GM18499 (cell line): Measurements from ENCODE around the gene FBXW8.
"Not testable (repeated sequence)": the region's sequence is repeated elsewhere in the genome, so short reads cannot be mapped to it uniquely, and the experiment has no call there.

ENCODE experiments used
- ATAC-seq: cut with Tn5 transposase; IDR thresholded peaks from one replicate; pipeline ENCODE4 v1.9.1; 2021; ENCODE audit warnings: moderate number of reproducible peaks; ENCODE audit not compliant: insufficient read depth, unreplicated experiment

The FBXW8 gene

DNA sequence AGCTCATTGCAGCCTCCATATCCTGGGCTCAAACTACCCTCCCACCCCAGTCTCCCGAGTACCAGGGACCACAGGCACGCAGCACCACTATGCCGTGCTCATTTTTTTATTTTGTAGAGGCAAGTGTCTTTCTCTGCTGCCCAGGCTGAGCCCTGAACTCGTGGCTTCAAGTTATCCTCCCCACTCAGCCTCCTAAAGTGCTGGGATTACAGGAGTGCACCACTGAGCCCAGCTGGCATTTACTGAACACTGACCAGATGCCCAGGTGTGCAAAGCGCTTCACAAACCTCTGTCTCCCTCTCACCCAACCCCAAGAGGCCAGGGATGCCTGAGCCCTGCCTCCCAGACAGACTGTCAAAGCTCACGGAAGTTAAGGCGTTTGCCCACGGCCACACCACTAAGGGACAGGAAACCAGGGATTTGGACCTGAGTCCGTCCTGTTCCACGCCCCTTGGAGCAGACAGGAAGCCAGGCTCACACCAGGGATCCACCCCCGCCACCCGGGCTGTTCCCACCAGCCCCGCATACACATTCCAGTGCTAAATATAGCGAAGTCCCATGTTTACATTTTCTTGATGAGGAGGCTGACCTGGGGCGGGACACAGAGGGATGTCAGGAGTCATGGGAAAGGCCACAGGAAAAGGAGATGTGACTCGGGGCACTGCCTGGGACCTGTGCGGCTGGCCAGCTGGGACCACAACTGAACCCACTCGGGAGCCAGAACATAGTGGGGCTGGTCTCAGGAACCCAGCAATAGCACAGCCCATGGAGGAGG, 137.2 kb downstream of the FBXW8 start:
- ATAC-seq: no peak

GRCh38 chr12:117048585-117048904, 137.8 kb downstream of the FBXW8 start:
- ATAC-seq: no peak

GRCh38 chr12:117049295-117049694, 138.5 kb downstream of the FBXW8 start:
- ATAC-seq: no peak

DNA sequence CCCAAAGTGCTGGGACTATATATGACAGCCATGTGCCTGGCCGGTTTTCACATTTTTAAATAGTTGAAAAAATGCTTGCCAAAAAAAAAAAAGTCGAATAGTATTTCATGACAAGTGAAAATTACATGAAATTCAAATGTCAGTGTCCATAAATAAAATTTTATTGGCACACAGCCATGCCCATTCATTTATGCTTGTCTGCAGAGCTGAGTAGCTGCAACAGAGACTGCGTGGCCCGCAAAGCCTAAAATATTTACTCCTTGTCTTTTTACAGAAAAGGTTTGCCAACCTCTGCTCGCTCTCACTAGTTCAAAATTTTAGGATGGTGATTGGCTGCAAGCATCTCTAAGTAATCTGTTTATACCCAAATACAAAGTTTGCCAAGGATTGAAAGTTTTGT, 139.3 kb downstream of the FBXW8 start:
- ATAC-seq: no peak

DNA sequence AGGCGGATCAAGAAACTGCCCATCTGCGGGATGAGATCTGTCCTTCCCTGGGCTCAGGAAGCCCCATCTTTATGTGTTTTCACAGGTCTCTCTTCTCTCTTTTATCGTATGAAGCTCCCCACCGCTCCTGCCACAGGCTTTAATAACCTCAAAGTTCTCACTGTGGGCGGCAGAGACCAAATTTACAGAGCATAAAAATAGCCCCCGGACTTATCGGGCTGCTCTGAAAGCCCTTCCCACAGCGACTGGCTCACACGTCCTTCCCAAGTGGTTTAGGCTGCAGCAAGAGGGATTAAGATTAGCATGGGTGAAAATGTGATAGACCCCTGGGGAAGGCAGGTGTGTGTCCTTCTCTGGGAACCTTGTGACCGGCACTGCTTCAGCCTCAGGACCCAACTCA, 140.6 kb downstream of the FBXW8 start:
- no peak for ATAC-seq

GRCh38 chr12:117052386-117053049, 141.8 kb downstream of the FBXW8 start:
- no peak for ATAC-seq

DNA sequence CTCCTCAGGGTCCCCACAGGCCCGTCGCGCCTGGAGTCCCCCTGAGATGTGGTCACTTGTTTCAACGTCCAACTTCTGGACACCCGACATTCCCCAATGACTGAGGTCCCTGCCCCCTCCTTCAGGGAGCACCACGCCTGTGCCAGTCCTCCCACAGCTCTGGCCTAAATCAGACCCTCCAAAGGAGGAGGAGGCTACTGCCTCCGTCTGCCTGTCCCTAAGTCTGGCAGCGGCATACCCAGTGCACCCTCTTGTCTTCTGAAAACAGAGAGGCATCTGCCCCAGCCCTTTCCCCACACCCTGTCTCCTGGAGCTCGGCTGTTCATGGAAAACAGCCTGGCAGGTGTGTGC, 142.3 kb downstream of the FBXW8 start:
- ATAC-seq: no peak

DNA sequence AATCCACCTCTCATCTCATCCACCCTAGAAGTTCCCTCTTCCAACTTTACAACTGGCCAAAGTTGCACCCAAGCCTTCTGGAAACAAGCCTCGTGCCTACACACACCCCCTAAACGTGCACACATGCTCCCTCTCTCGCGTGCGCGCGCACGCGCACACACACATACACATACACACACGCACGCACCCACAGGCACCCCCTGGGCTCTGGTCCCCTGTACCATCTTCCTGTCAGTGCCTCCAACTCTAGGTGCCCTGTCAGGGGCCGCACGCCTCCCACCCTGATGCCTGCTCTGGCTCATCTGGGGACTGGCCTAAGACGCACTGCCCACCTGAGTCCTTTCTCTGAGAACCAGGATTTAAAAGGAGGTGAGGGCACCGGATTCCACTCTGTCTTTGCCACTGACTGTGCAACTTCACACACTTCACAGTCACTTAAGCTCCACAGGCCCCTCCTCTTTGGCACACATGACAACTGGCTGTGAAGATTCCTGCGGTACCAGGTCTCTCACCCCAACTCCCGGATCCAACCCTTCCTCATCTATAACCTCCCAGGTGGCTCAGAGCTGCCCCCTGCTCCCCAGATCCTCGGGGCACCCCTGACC, 142.9 kb downstream of the FBXW8 start:
- ATAC-seq: no peak

GRCh38 chr12:117054279-117054678, 143.5 kb downstream of the FBXW8 start:
- no peak for ATAC-seq

DNA sequence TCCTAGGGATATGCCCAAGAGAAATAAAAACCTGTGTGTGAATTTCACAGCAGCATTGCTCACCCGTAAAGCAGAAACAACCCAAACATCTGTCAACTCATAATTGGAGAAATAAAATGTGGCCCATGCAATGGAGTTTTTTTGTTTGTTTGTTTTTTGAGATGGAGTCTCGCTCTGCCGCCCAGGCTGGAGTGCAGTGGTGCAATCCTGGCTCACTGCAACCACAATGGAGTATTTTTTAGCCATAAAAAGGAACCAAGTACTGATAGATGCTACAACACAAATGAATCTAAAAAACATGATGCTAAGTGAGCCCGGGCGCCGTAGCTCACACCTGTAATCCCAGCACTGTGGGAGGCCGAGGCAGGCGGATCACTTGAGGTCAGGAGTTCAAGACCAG, 146.9 kb downstream of the FBXW8 start:
- ATAC-seq: not testable (repeated sequence)

GRCh38 chr12:117058442-117059072, 147.8 kb downstream of the FBXW8 start:
- no peak for ATAC-seq

DNA sequence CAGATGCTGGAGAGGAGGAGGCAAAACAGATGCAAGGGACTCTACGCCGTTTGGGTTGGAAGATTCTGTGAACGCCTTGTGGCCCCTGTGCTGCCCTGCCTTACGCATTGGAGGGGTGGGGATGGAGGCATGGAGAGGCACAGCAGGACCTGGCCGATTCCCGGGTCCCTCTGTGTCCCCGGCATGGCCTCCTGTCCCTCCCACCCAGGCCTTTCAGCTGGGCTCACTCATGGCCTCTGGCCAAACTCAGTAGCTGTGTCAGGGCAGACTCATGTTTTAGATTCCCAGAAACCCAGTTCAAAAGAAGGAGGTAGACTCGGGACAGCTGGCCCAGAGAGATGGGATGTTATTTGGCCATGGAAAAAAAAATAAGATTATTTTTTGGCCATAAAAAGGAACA, 148.4 kb downstream of the FBXW8 start:
- ATAC-seq: no peak

DNA sequence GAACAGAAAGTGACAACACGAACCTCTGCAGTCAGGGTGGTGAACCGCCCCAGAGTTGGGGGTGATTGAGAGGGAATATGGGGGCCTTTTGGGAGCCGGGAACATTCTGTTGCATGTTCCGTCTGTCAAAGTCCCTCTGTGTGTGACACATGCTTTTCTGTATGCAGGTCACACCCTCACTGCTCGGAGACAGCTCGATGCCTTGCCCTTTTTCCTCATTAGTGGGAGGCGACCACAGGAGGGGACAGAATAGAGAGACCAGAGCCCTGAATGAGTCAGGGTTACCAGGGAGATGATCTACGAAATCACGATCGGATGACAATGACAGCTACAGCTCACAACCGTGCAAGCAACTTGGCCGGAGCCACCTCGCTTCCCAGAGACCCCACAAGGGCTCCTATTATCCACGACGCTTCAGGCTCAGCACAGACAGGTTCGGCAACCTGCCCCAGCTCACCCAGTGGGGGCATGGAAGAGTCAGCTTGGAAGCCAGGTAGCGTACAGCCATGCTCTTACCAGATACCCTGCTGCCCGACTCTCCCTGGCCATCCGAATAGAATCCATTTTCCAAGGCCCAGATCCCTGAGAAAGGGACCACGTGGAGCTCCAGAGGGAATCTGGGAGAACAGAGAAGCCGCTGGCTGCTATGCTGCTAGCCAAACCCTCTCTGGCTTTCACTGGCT, 149.6 kb downstream of the FBXW8 start:
- ATAC-seq: no peak

GRCh38 chr12:117060929-117061305, 150.2 kb downstream of the FBXW8 start:
- ATAC-seq: no peak

DNA sequence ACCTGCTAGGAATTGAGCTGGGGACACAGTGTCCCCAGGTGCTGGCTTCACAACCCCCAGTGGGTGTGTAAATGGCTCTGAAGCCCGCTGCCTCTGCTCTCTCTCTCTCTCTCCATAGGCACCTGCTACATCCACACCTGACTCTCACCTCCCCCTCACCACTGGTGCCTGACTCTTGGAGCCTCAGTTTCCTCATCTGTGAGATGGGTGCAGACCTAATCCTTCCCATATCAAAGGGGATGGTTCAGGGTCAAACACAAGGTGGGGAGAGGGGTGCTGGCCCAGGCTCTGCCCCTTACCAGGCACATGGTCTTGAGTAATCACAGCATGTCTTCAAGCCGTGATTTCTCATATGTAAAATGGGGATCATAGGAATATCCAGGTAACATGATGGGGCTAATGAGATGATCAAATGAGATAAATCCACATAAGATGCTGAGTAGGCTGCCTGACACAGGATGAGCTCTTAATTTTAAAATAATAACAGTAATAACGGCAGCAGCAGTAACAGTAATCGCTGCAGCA, 150.9 kb downstream of the FBXW8 start:
- ATAC-seq: no peak

DNA sequence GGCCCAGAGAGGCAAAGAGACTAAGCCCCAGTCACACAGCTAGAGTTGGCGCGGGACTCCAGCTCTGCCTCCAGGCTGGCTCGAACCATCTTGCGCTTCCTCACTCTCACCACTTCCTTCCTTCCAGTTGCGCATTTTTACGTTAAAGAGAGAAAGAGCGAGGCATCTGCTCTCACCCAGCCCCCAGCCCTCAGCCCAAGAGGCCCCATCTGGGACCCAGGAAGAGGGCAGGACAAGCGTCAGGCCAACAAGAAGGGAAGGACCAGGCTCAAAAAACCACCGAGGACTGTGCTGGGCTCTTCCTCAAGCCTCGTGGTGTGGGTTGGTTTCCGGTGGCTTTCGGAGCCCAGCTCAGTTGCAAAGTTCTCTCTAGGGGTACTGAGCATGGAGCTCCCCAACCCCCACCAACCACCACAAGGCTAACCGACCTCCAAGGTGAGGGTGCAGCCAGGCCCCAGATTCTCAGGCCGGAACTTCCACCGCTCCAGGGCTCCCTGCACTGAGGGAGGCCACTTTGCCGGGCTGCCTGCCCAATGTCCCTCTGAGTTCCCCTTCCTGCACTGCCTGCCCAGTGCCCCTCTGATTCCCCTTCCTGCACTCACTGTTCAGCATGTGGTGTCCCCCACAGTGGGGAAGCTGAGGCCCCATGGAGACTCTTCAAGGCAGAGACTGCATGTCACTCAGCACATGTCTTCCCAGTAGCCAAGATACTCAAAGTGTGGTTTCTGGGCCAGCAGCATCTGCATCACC, 152.6 kb downstream of the FBXW8 start:
- no peak for ATAC-seq

DNA sequence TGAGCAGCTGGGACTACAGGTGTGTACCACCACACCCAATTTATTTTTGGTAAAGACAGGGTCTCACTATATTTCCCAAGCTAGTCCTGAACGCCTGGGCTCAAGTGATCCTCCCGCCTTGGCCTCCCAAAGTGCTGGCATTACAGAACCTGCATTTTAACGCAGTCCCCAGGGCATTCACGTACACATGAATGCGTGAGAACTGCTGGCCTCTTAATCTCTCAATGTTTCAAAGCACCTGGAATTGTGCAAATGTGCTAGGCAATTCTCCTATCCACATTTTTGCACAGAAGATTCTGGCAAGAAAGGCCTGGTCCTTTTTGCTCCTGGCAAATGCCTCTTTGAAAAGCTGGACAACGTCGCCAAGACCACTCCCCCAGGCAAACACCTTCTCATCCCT, 153.3 kb downstream of the FBXW8 start:
- no peak for ATAC-seq

DNA sequence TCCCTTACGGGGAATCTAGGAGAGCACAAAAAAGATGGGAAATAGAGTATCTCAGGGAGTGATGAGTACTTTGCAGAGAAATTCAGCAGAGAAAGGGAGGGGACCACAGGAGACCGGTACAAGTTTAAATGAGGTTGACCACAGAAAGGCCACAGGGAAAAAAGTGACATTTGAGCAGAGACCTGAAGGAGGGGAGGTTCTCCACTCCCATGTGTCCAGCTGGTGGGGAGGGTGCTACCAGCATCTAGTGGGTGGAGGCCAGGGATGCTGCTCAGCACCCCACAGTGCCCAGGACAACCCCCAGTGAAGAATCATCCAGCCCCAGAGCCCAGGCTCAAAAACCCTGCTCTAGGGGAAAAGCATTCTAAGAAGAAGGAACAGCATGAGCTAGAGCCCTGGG, 153.8 kb downstream of the FBXW8 start:
- no peak for ATAC-seq

- ATAC-seq: no peak
These were observed 156.3 kb downstream of the FBXW8 start for GRCh38 chr12:117067016-117067415.

- no peak for ATAC-seq
These were observed 156.9 kb downstream of the FBXW8 start for GRCh38 chr12:117067638-117068037.
